Measurements from ENCODE around the gene NUTM1. TPM values are rescaled to one million over a fixed set of nuclear protein-coding genes. Genes with fewer than 3 reads are reported as not detected.
"Not testable (repeated sequence)": the region's sequence is repeated elsewhere in the genome, so short reads cannot be mapped to it uniquely, and the experiment has no call there.

NUTM1 gene
- total RNA-seq, 2 experiments from 2014 or later: not detected

DNA sequence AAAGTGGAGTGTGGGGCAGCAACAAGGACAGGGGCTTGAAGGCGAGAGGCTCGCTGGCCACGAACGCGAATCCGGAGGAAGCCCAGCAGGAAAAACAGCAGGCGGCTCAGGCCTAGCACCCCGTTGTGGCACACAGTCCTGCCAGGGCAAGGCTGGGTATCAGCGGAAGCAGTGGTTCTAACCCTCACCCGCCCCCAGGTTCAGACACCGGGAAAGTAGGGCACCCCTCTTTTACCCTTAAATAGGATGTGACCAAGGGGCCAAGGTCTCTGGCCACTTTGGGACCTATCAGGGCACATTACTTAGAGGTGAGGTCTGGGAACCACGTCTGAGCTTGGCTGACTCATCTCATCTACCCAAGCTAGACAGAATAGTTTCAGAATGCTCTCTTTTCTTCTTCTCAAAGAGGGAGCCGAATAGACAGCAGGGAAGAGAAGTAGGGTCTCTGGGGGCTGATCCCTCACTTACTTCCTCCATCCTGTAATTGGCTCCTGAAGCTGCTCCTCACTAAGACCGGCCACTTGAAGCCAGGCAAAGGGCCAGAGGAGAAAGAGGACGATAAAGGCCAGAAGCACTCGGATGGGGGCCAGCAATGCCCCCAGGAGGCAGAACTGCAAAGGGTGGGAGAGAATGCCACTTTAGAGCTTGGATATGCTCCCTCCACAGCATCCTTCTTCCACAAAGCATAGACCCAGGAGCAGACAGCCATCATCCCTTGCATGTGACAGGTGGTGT is 22.1 kb downstream of the NUTM1 start:
- ChIA-PET POLR2A (interaction anchor here (0.6 to 1.0 kb wide), 2 partner anchors 28 to 412 kb away, joined by 3 read pairs; partner anchors contain the start of gene SLC12A6), CTCF (interaction anchor here (2.8 to 4.0 kb wide), 2 partner anchors 21 to 157 kb away, joined by 10 to 29 read pairs; partner anchors contain the start of genes NOP10 and NUTM1)
- ATAC-seq (no peak), DNase-seq (peak; percentile 27)
- H3K4me1 Mint-ChIP-seq: peaks cover 32% of the 10 kb centered on the region
- no peaks in the 10 kb centered on the region for H3K27me3 Mint-ChIP-seq
- H3K27ac Mint-ChIP-seq: peak overlapping the region; percentile 72
- H3K36me3 Mint-ChIP-seq (ENCODE audit: low read depth): peaks cover 15% of the 10 kb centered on the region
- H3K4me3 Mint-ChIP-seq: peak overlapping the region; percentile 99
- intact Hi-C loops (cut with DNase I, micrococcal nuclease): loop anchor here (5.0 to 10.0 kb wide), 2 partner anchors 153 to 620 kb away; partner anchors contain the start of genes KATNBL1 (in 1 of the 2) and ZNF770 (in 1 of the 2)
- H3K9me3 Mint-ChIP-seq (ENCODE audit: low read depth): no peaks in the 10 kb centered on the region

DNA sequence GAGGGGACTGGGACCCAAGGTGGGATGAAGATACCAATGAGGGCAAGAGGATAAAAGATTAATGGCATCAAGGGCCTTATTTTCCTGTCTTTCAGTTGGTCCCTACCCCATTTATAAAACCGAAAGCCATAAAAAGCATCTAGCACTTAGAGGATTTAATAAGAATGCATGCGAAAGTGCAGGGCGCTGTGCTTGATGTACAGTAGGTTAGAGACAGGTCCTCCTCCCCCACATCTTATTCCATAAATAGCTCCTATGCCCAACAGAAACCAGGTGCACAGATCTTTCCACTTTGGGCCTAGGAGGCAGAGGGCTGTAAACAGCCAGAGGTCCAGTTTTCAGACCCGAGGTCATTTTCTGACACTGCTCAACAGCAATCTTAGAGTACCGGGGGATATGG is 22.7 kb downstream of the NUTM1 start:
- no peaks in the 10 kb centered on the region for H3K27me3 Mint-ChIP-seq
- peak overlapping the region; percentile 72 for H3K27ac Mint-ChIP-seq
- ATAC-seq: no peak
- DNase-seq: no peak
- ChIA-PET CTCF (interaction anchor here (2.1 to 4.0 kb wide), 3 partner anchors 19 to 157 kb away, joined by 6 to 29 read pairs (median 10); partner anchors contain the start of genes NOP10 and NUTM1), POLR2A (interaction anchor here (0.6 to 1.0 kb wide), 2 partner anchors 28 to 413 kb away, joined by 3 read pairs; partner anchors contain the start of gene SLC12A6)
- H3K4me1 Mint-ChIP-seq: peaks cover 36% of the 10 kb centered on the region
- H3K4me3 Mint-ChIP-seq: peak overlapping the region; percentile 99
- intact Hi-C loops (cut with DNase I, micrococcal nuclease): loop anchor here (2.0 to 10.0 kb wide), 3 partner anchors 141 to 619 kb away; partner anchors contain the start of genes EMC4 (in 1 of the 2), KATNBL1 (in 1 of the 2) and ZNF770 (in 1 of the 2)
- peaks cover 14% of the 10 kb centered on the region for H3K36me3 Mint-ChIP-seq (ENCODE audit: low read depth)
- H3K9me3 Mint-ChIP-seq (ENCODE audit: low read depth): no peaks in the 10 kb centered on the region

DNA sequence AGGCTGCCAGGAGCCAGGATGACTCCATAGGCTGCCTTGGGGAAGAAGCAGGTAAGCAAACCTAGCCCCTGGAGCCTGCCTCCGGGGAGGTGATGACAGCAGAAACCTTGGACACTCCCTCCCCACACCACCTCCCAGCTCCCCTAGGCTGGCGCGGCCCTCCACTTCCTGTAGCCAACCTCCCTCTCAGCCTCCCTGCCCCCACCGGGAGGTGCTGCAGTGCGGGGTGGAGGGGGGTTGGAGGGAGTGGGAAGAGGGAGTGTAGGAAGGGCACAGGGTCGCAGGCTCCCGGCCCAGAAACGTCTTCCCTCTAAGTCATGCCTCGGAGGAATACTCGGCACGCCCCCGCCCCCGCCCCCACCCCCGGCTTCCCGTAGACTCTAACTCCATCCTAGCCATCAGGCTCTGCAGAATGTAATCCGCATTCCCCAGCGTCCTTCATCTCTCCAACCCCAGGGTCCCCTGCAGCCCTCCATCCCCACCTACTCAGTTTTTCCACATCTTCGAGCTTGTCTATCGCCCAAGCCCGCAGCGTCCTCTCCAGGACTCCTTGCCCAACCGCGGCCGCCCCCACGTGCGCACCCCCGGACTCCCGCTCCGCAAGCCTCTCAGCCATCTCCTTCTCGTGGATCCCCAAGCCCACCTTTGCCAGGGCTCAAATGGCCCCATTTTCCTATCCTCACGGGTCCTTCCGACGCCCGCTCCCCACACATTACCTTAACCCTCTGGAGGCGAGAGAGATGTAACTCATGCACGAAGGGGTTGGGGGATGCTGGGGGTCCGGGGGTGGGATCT is 23.4 kb downstream of the NUTM1 start:
- Mint-ChIP-seq H3K27me3 (no peaks in the 10 kb centered on the region), H3K4me3 (peak overlapping the region; percentile 99), H3K4me1 (peaks cover 36% of the 10 kb centered on the region), H3K27ac (peak overlapping the region; percentile 86), H3K36me3 (ENCODE audit: low read depth) (peaks cover 9% of the 10 kb centered on the region), H3K9me3 (ENCODE audit: low read depth) (no peaks in the 10 kb centered on the region)
- intact Hi-C loops (cut with DNase I, micrococcal nuclease): loop anchor here (1.0 to 10.0 kb wide), 12 partner anchors 23 to 618 kb away; partner anchors contain the start of genes KATNBL1 (in 2 of the 2), NOP10 (in 2 of the 2), NUTM1 (in 2 of the 2) and AVEN (in 1 of the 2)
- ATAC-seq: peak; percentile 9
- CTCF ChIA-PET: interaction anchor here (0.7 to 4.0 kb wide), 20 partner anchors 7 to 304 kb away, joined by 3 to 29 read pairs (median 7); partner anchors contain the start of genes GOLGA8B, NOP10, NUTM1 and SLC12A6
- POLR2A ChIA-PET: interaction anchor here (0.7 to 1.0 kb wide), 2 partner anchors 29 to 217 kb away, joined by 3 read pairs; partner anchors contain the start of genes GOLGA8B and SLC12A6
- peak; percentile 76 for DNase-seq

DNA sequence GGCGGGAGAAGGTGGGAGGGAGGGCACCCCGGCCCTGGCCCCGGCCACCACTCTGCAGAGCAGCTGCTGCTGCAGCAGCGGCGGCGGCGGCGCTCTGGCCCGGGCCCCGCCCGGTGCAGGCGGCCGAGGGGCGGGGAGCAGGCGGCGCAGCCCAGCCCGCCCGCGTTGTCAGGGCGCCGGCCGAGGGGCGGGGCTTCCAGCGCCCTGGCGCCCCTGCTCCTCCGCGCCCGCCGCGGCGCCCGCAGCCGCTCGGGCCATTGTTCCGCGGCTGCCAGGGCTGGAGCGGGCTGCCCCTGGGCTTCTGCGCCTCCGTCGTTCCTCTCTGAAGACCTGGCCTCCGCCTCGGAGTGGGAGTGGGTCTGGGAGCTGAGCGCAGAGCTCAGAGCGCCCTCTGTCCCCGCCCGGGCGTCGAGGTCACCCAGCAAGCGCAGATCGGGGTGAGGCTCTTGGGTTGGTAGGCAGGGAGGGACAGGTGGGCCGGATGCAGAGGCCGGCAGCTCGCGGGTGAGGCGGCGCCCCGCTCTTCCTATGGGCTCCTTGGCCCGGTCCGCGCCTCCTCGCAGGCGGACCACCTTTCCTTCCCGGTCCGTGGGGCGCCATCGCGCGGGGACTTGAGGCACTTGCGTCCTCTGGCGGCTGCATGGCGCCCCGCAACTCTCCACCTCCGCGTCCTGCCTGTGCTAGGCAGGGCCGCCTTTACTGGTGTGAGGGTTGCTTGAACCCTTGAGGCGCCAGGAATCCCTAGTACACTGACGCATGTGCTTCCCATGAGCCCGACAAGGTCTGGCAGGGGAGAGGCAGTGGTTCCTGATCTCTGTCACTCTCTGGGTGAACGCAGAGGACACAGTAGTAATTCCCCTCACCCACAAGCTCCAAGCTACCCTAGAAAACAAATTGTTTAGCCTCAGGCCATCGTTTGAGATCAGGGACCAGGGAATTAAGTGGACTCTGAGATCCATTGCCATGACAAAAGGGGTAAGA is 24.3 kb downstream of the NUTM1 start, which contains the start of gene LPCAT4:
Gene LPCAT4 (minus strand): TSS at position 96 of the 981 bp plus-strand sequence. CDS start 96 bp downstream, outside the sequence.
- CTCF ChIA-PET: interaction anchor here (0.6 to 4.0 kb wide), 40 partner anchors 8 to 1347 kb away, joined by 3 to 29 read pairs (median 6); partner anchors contain the start of genes GOLGA8B, KATNBL1, NOP10 and NUTM1
- Mint-ChIP-seq H3K4me3 (peak within 1 kb of the TSS; percentile 99), H3K9me3 (ENCODE audit: low read depth) (no peaks in the 10 kb centered on the region), H3K27me3 (no peaks in the 10 kb centered on the region), H3K27ac (peak within 1 kb of the TSS; percentile 89), H3K36me3 (ENCODE audit: low read depth) (peaks cover 4% of the 10 kb centered on the region), H3K4me1 (peaks cover 36% of the 10 kb centered on the region)
- POLR2A ChIA-PET: interaction anchor here (0.6 to 1.2 kb wide), 10 partner anchors 15 to 267 kb away, joined by 3 to 5 read pairs (median 3); partner anchors contain the start of genes EMC7, GOLGA8B and PGBD4
- DNase-seq (peak; percentile 94), ATAC-seq (peak; percentile 84)
- intact Hi-C loops (cut with DNase I, micrococcal nuclease): loop anchor here (1.0 to 10.0 kb wide), 13 partner anchors 24 to 617 kb away; partner anchors contain the start of genes GOLGA8A (in 2 of the 2), KATNBL1 (in 2 of the 2), NOP10 (in 2 of the 2) and NUTM1 (in 2 of the 2)

DNA sequence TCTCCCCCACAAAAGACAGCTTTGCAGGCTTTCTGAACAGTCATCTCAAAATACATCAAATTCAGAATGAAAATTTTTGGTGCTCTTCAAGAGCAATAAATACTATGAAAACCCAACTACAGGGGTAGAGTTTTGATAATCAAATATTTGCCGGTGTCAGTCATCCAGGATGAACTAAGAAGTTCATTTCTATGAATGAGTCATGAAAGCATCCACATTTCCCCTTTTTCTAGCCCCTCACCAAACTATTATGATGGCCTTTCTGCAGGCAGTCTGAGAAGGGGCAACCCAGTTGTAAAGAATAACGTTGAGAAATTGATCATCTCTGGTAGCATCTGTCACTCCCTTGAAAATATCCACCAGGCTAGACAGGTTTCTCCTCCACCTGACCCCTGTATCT is 27.0 kb downstream of the NUTM1 start:
- H3K4me1 Mint-ChIP-seq: peaks cover 31% of the 10 kb centered on the region
- no peak overlapping the region for H3K4me3 Mint-ChIP-seq
- H3K27me3 Mint-ChIP-seq: no peaks in the 10 kb centered on the region
- H3K36me3 Mint-ChIP-seq (ENCODE audit: low read depth): no peaks in the 10 kb centered on the region
- POLR2A ChIA-PET: no interaction called here
- no peak for ATAC-seq
- CTCF ChIA-PET: no interaction called here
- H3K9me3 Mint-ChIP-seq (ENCODE audit: low read depth): no peaks in the 10 kb centered on the region
- no peak overlapping the region for H3K27ac Mint-ChIP-seq
- DNase-seq: no peak
- intact Hi-C loops (cut with DNase I, micrococcal nuclease): no loop called here

DNA sequence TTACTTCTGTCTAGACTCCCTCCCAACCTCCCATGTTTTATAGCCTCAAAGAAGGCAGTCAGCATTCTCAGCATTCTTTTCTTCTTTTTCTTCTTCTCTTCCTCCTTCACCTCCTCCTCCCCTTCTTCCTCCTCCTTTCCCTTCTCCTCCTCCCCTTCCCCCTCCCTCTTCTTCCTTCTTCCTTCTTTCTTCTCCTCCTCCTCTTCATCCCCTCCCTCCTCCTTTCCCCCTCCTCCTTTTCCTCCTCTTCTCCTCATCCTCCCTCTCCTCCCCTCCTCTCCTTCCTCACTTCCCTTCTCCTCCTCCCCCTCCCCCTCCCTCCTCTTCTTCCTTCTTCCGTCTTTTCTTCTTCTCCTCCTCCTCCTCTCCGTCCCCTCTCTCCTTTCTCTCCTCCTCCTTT is 27.5 kb downstream of the NUTM1 start:
- DNase-seq (no peak), ATAC-seq (no peak)
- H3K4me1 Mint-ChIP-seq: peaks cover 26% of the 10 kb centered on the region
- no peaks in the 10 kb centered on the region for H3K36me3 Mint-ChIP-seq (ENCODE audit: low read depth)
- ChIA-PET POLR2A (no interaction called here), CTCF (no interaction called here)
- H3K27ac Mint-ChIP-seq: no peak overlapping the region
- no peak overlapping the region for H3K4me3 Mint-ChIP-seq
- H3K9me3 Mint-ChIP-seq (ENCODE audit: low read depth): no peaks in the 10 kb centered on the region
- no peaks in the 10 kb centered on the region for H3K27me3 Mint-ChIP-seq
- intact Hi-C loops (cut with DNase I, micrococcal nuclease): no loop called here

DNA sequence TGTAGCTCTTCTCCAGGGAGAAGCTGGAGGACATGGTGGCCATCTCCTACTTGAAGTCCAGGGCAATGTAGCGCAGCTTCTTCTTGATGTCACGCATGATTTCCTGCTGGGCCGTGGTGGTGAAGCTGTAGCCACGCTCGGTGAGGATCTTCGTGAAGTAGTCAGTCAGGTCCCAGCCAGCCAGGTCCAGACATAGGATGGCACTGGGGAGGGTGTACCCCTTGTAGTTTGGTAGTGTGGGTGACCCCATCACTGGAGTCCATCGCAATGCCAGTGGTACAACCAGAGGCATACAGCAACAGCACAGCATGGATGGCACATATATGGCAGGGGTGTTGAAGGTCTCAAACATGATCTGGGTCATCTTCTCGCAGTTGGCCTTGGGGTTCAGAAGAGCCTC is 30.8 kb downstream of the NUTM1 start:
- Mint-ChIP-seq H3K27me3 (no peaks in the 10 kb centered on the region), H3K27ac (no peak overlapping the region), H3K4me3 (no peak overlapping the region), H3K36me3 (ENCODE audit: low read depth) (no peaks in the 10 kb centered on the region), H3K4me1 (peaks cover 13% of the 10 kb centered on the region), H3K9me3 (ENCODE audit: low read depth) (no peaks in the 10 kb centered on the region)
- ChIA-PET CTCF (no interaction called here), POLR2A (no interaction called here)
- ATAC-seq (no peak), DNase-seq (no peak)
- intact Hi-C loops (cut with DNase I, micrococcal nuclease): no loop called here

DNA sequence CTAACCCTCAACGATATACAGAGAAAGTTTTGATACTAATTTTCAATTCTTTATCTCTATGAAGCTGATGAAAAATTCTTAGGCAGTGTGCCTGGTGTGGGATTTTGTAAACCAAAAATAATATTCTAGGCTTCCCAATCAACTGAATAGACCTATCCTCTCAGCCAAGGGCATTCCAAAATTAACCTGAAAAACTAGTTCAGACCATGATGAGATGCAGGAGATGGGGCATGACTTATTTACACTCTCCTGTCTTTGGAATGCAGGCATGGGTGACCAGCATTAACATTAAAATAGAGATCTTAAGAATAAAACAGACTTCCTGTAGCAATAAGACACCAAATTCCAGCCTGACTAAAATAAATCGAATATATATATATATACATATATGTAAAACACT is 31.7 kb downstream of the NUTM1 start:
- DNase-seq (no peak), ATAC-seq (no peak)
- peaks cover 8% of the 10 kb centered on the region for H3K4me1 Mint-ChIP-seq
- H3K9me3 Mint-ChIP-seq (ENCODE audit: low read depth): no peaks in the 10 kb centered on the region
- H3K4me3 Mint-ChIP-seq: no peak overlapping the region
- H3K27me3 Mint-ChIP-seq: no peaks in the 10 kb centered on the region
- intact Hi-C loops (cut with DNase I, micrococcal nuclease): no loop called here
- no peak overlapping the region for H3K27ac Mint-ChIP-seq
- ChIA-PET POLR2A (no interaction called here), CTCF (no interaction called here)
- H3K36me3 Mint-ChIP-seq (ENCODE audit: low read depth): peaks cover 2% of the 10 kb centered on the region

DNA sequence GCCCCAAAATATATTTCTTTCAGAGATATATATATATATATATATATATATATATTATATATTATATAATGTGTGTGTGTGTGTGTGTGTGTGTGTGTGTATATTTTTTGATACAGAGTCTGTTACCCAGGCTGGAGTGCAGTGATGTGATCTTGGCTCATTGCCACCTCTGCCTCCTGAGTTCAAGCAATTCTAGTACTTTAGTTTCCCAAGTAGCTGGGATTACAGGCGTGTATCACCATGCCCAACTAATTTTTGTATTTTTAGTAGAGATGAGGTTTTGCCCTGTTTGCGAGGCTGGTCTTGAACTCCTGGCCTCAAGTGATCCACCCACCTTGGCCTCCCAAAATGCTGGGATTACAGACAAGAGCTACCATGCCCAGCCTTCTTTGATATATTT is 32.4 kb downstream of the NUTM1 start:
- DNase-seq; POLR2A ChIA-PET; H3K9me3 Mint-ChIP-seq (ENCODE audit: low read depth); H3K4me1 Mint-ChIP-seq; H3K4me3 Mint-ChIP-seq; H3K27ac Mint-ChIP-seq; H3K36me3 Mint-ChIP-seq (ENCODE audit: low read depth); intact Hi-C loops (cut with DNase I, micrococcal nuclease); H3K27me3 Mint-ChIP-seq; ATAC-seq: not testable (repeated sequence)
- CTCF ChIA-PET: interaction anchor here (0.9 kb wide), 1 partner anchor 8 kb away, joined by 3 read pairs; no protein-coding TSS in a partner anchor

DNA sequence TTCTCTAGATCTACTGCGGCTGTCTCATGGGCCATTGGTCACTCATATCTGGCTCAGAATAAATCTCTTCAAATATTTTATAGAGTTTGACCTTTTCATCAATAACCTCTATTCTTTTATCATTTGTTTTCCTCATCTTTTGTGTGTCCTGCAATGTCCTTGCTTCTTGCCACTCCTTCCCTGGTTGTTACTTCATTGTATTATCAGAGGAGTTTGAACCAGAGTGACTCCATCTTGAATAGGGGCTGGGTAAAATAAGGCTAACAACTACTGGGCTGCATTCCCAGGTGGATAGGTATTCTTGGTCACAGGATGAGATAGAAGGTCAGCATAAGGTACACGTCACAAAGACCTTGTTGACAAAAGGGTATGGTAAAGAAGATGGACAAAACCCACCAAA is 33.7 kb downstream of the NUTM1 start:
- intact Hi-C loops (cut with DNase I, micrococcal nuclease): no loop called here
- CTCF ChIA-PET: no interaction called here
- H3K9me3 Mint-ChIP-seq (ENCODE audit: low read depth): no peaks in the 10 kb centered on the region
- DNase-seq (no peak), ATAC-seq (no peak)
- POLR2A ChIA-PET: no interaction called here
- H3K4me3 Mint-ChIP-seq: no peak overlapping the region
- no peak overlapping the region for H3K27ac Mint-ChIP-seq
- peaks cover 5% of the 10 kb centered on the region for H3K36me3 Mint-ChIP-seq (ENCODE audit: low read depth)
- H3K27me3 Mint-ChIP-seq: no peaks in the 10 kb centered on the region
- no peaks in the 10 kb centered on the region for H3K4me1 Mint-ChIP-seq
